ENCODE measurements around the gene HIPK2.

GRCh38 chr7:139587535-139587934 lies 190.3 kb downstream of the HIPK2 start:
- no peak for TF ChIP-seq CTCF (conservative IDR thresholded peaks at IDR 0.05; ENCODE audit: low read depth in 2 of 2)
- no peak for TF ChIP-seq POLR2AphosphoS5 (IDR thresholded peaks at IDR 0.05; ENCODE audit: low read depth)
- no peak for TF ChIP-seq EZH2 (IDR thresholded peaks at IDR 0.05; ENCODE audit: low read depth, unreplicated experiment)
- no peak for TF ChIP-seq NANOG (IDR thresholded peaks at IDR 0.05; ENCODE audit: borderline replicate concordance)
- TF ChIP-seq EZH2phosphoT487 (IDR thresholded peaks at IDR 0.05; ENCODE audit: unreplicated experiment): no peak

All from GM23338 (cell line).